Measurements from ENCODE around the gene RGS8.
"Not testable (repeated sequence)": the region's sequence is repeated elsewhere in the genome, so short reads cannot be mapped to it uniquely, and the experiment has no call there.

RGS8 gene

GRCh38 chr1:182700351-182700709 is 15.9 kb upstream of the RGS8 start:
- DNase-seq = no peak

- no peak for DNase-seq
Observed at GRCh38 chr1:182699393-182700350, 15.3 kb upstream of the RGS8 start.

- DNase-seq = no peak
Observed at GRCh38 chr1:182698971-182699370, 14.6 kb upstream of the RGS8 start.

- DNase-seq = not testable (repeated sequence)
Observed at GRCh38 chr1:182693139-182693538, 8.8 kb upstream of the RGS8 start.

GRCh38 chr1:182690886-182691443 is 6.6 kb upstream of the RGS8 start:
- no peak for DNase-seq

- no peak for DNase-seq
Observed at GRCh38 chr1:182688436-182689205, 4.2 kb upstream of the RGS8 start.

GRCh38 chr1:182687361-182687760 is 3.0 kb upstream of the RGS8 start:
- DNase-seq = no peak

GRCh38 chr1:182686446-182686845 is 2.1 kb upstream of the RGS8 start:
- DNase-seq = no peak

GRCh38 chr1:182685215-182685614 is 828 bp upstream of the RGS8 start:
- no peak for DNase-seq

- DNase-seq = peak; percentile 48
Observed at GRCh38 chr1:182682898-182683501, 1.4 kb downstream of the RGS8 start.

- no peak for DNase-seq
Observed at GRCh38 chr1:182682406-182682805, 2.0 kb downstream of the RGS8 start.

GRCh38 chr1:182681568-182681912 is 2.8 kb downstream of the RGS8 start:
- no peak for DNase-seq

- no peak for DNase-seq
Observed at GRCh38 chr1:182680901-182681567, 3.4 kb downstream of the RGS8 start.

GRCh38 chr1:182680408-182680807 is 4.0 kb downstream of the RGS8 start:
- no peak for DNase-seq

- no peak for DNase-seq
Observed at GRCh38 chr1:182679684-182680083, 4.7 kb downstream of the RGS8 start.

GRCh38 chr1:182677397-182678098 is 6.8 kb downstream of the RGS8 start:
- DNase-seq = no peak

GRCh38 chr1:182676274-182676673 is 8.1 kb downstream of the RGS8 start:
- no peak for DNase-seq

- DNase-seq = no peak
Observed at GRCh38 chr1:182674346-182675246, 9.8 kb downstream of the RGS8 start.

- DNase-seq = no peak
Observed at GRCh38 chr1:182672487-182672836, 11.9 kb downstream of the RGS8 start.

GRCh38 chr1:182671750-182672486 is 12.5 kb downstream of the RGS8 start:
- DNase-seq = peak; percentile 90
